Stimulated activated naive CD4-positive, alpha-beta T cell (primary cell): ENCODE results near the gene CLASRP.
"Not testable (repeated sequence)": the region's sequence is repeated elsewhere in the genome, so short reads cannot be mapped to it uniquely, and the experiment has no call there.

Experiments
- DNase-seq, 6 experiments: peaks; one replicate each; lab custom pipeline; 2025; lab: John Stamatoyannopoulos, UW

The CLASRP gene

DNA sequence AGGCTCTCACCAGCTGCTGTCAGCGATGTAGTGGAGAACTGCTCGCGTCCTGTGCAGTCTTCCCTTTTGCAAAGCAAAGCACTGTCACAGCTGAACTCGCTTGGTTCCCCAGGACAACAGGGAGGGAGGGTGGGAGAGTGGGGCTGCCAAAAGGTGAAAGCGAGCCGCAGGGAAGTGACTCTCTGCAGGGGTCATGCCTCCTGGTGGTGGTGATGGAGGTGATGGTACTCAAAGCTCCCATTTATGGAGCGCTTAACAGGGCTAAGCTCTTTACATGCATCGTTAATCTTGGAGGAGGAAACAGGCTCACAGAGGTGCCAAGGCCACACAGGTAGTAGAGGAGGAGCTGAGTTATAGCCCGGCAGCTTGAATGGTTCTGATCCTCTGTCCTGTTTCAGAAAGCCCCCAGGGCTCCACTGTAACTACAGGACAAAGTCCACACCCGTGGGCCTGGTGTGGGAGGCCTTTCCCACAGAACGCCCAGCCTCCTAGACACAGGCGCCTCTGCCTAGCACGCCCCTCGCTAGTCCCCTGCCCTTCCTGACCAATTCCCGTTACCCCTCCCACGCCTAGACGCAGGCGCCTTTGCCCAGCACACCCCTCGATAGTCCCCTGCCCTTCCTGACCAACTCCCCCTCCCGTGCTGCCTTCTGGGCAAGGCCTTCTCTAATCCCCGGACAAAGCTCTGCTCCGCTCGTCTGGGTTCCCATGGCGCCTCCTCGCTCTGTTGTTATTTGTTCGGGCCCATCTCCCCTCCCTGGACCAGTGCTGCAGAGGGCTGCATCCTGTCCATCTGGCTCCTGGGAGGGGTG lies 64.9 kb downstream of the CLASRP start:
- peak in 1 of 6 experiments; percentile 40 for DNase-seq

DNA sequence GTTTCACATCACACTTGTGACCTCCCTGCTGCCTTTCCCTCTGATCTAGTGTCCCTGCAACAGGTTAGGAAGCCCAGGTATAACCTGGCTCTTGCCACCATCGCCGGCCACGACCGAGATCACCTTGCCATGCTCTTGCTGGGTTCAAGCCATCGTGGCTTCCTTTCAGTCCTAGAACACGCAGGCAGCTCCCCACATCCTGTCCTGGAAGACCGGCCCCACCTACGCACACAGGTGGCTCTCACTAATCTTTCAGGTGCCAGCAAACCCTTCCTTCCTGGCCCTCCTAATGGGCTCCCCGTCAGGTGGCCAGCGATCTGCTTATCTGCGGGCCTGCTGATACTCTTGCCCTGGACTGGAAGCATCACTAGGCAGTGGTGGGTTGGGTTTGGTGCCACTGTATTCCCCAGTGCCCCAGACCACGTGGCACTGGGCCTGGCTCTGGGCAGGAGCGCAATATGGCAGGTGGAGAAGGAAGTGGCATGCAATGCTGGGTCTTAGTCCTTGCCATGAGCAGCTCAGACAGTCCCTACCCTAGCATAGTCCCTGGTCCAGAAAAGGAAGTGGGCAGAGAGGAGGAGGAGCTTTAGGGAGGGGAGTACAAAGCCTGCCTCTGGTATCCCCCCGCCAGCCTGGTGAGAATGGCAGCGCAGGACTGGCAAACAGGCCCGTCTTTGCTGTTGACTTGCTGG lies 66.0 kb downstream of the CLASRP start:
- no peak for DNase-seq

DNA sequence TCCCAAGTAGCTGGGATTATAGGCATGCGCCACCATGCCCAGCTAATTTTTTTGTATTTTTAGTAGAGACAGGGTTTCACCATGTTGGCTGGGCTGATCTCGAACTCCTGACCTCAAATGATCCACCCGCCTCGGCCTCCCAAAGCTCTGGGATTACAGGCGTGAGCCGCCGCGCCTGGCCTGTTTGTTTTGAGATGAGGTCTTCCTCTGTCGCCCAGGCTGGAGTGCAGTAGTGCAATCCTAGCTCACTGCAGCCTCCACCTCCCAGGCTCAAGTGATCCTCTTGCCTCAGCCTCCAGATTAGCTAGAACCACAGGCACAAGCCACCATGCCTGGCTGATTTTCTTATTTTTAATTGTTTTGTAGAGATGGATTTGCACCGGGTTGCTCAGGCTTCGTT lies 67.5 kb downstream of the CLASRP start:
- DNase-seq, result not testable (repeated sequence)

DNA sequence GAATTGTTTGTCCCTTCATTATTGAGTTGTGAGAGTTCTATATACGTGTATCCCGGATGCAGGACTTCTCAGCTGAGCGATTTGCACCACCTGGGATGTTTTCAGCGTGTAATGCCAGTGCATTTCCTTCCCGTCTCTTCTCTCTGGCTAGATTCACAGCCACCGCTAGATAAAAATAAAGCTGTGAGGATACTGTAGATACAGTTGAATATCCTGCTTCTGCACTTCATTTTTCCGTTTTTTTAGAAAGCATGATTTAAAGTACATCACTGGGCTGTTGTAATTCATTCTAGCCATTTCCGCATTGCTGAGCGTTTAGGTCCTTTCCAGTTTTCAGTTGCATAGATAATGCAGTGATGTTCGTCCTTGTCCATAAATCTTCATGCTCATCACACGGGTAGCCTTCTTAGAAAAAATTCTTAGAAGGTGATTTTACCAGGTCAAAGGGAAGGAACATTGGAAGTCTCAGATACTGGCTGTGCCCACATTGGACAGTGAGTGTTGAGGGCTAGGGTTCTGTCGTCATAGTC lies 68.8 kb downstream of the CLASRP start:
- DNase-seq, result no peak

DNA sequence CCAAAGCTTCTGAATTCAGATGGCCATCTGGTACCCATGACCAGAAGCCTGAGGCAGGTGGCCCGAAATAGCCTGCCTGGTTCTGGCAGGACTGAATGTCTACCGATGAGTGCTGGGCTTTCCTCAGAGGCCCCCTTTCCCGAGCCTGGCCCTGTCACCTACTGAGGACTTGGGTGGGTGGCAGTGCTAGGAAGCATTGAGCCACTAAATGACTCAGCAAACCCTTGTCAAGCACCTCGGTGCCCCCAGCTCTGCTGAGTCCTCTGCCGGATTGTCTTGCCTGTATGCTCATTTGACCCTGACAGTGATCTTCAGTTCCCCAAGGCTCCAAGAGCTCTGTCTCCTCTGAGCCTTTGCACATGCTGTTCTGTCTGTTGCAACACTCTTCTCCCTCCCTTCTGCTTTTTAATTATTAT lies 72.0 kb downstream of the CLASRP start:
- no peak for DNase-seq

DNA sequence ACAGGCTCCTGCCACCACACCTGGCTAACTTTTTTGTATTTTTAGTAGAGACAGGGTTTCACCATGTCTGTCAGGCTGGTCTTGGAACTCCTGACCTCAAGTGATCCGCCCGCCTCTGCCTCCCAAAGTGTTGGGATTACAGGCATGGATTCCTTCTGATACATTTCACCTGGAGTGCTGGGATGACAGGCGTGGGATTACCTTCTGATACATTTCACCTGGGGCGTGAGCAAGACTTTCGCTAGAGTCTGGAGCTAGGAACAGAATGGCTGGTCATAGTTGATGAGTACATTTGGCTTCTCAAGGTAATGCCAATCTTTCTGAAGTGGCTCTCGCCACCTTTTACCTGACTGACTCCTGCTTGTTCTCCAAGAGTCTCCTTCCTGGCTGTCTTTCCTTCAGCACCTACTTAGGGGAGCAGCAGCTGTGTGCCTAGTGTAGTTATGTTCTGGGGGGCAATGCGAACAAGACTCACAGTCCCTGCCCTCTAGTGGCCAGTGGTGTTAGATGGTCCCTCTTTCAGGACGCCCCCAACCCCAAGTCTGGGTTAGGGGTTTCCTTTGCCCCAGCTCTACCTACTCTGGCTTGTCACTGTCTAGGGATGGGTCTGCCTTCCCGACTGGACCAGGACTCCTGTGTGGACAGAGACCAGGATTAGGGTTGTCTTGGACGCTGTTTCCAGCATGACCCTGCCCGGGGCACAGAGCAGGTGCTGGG lies 73.4 kb downstream of the CLASRP start:
- DNase-seq, result no peak

DNA sequence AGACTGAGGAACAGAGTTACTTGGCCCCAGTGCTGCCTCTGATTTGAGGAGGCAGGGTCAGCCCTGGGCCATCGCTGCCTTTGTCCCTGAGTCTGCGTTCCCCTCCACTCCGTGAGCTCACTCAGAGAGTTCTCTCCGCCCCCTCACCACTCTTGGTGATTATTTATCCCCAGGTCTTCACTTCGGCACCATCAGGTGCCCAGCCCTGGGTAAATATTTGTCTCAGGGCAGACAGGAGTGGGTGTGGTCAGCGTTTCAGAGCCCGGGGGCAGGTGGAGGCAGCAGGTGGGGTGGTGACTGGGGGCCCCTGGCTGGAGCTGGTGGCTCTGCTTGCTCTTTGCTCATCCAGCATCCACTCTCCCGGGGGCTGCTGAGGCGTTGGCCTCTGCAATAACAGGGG lies 74.8 kb downstream of the CLASRP start:
- no peak for DNase-seq

DNA sequence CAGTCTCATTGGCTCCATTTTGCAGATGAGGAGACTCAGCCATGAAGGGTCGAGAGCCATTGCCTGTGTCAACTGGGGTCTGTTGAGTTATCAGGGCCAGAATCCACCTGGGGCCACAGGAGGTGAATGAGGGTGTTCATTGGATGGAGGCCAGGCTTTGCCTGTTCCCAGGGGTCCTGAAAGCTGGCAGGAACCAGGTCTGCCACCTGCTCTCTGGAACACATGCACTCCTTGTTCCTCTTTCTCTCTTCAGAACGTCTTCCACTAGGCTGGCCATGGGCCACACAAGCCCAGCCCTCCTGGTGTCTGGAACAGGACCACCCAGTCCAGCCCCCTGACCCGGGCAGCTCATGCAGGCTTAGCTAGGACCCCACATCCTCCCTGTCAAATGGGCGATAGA lies 75.3 kb downstream of the CLASRP start:
- no peak for DNase-seq

DNA sequence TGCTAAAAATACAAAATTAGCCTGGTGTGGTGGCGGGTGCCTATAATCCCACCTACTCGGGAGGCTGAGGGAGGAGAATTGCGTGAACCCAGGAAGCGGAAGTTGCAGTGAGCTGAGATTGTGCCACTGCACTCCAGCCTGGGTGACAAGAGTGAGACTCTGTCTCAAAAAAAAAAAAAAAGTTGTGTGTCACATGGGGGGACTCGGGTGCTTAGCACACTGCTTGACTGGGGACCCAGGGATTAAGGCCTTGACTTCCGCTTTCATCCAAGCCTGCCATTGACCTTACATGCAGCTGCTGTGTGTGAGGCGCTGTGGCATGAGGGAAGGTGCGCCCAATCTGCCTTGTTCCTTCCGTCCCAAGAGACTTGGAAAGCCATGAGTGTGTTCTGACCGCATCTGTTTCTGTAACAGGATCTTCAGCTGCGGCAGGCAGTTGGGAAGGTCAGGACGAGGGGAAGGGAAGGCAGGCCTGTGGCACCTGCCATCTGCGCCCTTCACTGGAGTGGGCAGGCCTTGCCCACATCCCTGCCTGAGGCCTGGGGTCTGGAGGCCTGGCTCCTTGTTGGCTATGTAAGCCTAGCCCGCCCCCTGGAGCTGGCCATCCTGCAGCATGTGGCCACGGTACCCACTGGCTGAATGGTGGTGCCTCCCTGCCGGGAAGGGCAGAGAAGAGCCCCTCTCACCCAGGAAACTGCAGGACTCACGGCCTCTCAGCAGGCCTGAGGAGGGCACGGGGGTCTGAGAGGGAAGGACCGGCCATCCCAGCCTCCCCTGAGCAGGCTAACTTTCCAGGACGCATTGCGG lies 77.2 kb downstream of the CLASRP start:
- no peak for DNase-seq

DNA sequence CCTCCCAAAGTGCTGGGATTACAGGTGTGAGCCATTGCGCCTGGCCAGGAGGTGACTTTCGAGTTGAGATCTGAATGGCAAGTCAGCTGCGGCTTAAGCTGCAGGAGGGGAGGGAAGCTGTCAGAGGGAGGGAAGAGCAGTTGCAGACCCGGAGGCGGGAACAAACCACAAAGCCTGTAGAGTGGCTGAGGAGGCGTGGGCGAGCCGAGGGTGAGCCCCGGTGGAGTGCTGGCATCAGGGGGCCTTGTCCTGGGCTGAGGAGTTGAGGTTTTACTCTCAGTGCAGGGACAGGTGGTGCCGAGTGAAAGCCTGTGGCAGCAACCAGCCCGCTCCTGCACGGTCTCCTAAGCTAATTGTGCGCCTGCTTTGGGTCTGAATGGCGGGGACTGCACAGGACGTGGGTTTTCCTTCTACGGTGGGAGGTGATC lies 78.3 kb downstream of the CLASRP start:
- DNase-seq, result peak in 5 of 6 experiments; percentile 11 to 33 (median 16)

DNA sequence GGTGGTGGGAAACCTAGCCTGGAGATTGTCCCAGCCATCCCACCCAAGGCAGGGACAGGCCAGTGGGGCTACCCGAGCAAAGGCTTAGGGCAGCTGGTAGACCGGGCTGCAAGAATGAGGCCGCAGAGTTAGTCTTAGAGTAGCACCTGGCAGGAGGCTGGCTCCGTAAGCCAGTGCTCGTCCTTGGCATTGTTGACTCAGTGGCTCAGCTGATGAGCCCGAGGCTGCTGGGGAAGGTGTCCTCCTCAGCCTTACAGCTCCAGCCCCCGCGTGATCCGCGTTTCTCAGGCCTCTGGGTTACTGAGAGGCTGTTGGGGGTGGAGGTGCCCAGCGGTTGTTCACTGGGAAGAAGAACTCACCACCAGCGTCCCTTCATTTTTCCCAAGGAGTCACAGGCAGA lies 78.8 kb downstream of the CLASRP start:
- DNase-seq, result no peak

DNA sequence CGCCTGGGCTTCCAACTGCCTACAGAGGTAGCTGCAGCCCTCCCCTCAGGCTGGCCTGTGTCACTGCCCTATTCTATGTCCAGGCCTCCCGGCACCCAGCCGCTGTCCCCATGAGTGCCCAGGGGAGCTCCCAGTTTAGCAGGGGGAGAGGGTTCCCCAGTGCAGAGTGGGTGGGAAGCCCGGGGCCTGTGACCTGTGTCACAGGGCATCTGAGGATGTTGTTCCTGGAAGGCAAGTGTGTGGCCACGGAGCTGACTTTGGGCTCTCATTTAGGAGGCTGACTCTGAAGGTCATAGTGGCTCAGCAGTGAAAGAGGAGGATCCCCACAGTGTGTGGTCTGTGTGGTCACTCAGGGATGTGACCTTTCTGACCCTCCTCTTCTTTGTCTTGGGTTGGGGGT lies 79.3 kb downstream of the CLASRP start:
- DNase-seq, result peak in 1 of 6 experiments; percentile 13

DNA sequence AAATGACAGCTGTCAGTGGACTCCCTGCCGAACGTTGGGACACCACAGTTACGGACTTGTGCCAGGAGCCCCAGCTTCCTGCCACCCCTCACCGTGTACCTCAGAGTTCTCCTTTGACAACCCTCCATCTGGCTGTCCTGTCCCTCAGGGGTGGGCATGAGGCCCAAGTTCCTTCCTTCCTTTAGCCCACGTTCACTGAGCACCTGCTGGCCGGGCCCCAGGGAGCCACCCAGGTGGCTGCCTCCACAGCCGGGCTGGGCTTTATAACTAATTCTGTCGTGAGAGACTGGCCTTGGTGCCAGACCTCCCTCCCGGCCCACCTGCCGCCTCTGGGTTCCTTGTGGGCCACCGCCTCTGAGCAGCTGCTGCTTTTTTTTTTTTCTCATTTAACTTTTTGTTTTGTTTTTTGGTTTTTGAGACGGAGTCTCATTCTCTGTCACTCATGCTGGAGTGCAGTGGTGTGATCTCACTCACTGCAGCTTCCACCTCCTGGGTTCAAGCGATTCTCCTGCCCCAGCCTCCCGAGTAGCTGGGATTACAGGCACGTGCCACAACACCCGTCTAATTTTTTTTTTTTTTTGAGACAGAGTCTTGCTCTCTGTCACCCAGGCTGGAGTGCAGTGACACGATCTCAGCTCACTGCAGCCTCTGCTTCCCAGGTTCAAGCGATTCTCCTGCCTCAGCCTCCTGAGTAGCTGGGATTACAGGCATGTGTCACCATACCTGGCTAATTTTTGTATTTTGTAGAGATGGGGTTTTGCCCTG lies 79.9 kb downstream of the CLASRP start:
- not testable (repeated sequence) for DNase-seq

DNA sequence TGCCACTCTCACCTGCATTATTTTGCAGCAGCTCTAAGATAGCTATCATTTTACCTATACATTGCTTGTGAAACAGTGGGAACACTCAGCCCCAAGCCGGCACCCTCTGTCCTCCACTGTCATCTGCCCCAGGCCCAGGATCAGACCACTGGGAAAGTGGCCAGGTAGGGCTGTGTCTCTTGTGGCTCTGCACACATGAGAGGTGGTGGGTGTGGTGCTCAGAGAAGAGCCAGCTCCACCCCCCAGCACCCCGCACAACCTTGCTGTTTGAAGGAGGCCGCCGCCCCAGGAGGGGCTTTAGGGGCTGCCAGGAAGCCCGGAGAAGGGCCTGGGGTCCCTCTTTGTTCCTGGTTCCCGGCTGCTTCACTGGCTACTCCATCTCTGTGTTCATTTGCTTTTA lies 80.7 kb downstream of the CLASRP start:
- DNase-seq, result no peak
